Glomerular visceral epithelial cell (primary cell): ENCODE results near the gene ZDHHC8.

ENCODE experiments used
- DNase-seq: peaks from one replicate; pipeline ENCODE4 v3.0.0-alpha.2; 2016; ENCODE audit errors: extremely low spot score

Gene ZDHHC8

DNA sequence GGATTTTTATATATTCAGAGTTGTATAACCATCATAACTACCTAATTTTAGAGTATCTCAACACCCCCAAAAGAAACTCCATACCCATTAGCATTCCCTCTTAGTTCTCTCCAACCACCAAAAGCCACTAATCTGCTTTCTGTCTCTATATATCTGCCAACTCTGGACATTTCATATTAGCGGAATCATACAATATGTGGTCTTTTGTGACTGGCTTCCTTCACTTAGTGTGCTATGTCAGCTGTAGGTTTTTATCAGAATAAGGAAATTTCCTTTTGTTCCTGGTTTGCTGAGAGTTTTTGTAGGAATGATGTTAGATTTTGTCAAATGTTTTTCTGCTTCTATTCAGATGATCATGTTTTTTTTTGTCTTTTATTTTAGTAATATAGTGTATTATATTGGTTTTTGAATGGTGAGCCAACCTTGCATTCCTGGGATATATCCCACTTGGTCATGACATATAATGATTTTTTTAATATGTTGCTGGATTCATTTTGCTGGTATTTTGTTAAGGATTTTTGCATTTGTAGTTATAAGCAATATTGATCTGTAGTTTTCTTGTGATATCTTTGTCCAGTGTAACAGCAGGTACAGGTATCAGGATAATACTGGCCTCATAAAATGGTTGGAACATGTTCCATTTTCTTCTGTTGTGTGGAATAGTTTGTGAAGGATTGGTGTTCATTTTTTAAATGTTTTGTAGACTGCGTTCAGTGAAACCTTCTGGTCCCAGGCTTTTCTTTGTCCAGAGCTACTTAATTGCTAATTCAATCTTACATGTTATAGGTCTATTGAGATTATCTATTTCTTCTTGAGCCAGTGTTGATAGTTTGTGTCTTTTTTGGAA lies 34.8 kb upstream of the ZDHHC8 start:
- no peak for DNase-seq

DNA sequence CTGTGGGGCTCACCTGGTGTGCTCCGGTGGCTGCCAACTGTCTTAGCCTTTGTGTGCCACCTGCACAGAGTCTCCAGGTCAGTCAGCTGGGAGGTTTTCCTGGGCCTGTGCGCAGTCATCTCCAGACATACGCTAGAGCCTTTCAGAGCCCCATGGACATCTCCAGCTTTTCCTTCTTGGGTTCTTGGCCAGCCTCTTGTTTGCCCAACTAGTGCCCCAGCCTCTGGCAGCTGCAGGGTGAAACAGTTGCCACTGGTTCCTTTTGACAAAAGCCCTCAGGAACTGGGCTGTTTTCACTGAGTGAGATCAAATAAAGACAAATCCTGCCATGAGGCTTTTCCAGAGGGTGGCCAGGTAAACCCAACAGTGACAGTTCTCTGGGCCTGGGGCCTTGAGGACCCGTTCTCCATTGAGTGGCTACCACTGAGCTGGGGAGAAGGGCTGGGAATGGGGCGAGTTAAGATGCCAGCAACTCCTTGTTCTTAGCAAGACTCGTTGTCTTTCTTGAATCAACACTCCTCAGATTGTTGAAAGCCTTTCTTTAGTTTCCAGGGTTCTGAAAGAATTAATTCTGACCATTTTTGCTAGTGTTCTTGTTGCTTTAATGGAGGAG lies 32.4 kb upstream of the ZDHHC8 start:
- DNase-seq, result no peak

DNA sequence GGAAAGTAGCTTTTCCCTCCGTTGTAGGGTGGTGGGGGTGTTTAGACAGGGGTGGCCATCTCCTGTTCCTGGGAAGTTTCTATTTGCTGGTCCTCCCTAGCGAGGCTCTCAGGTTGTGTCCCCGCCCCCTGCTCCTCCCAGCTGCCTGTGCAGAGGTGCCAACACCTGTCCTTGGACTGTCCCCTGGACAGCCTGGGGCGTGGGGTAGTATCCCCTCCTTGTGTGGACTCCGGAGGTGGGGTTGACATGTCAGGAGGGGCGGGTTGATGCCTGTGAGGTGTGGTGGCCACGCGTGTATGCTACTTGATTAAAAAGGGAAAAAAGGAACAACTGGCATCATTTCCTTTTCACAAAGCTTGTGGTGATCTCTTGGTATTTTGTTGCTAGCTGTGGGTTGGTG lies 30.0 kb upstream of the ZDHHC8 start:
- no peak for DNase-seq

DNA sequence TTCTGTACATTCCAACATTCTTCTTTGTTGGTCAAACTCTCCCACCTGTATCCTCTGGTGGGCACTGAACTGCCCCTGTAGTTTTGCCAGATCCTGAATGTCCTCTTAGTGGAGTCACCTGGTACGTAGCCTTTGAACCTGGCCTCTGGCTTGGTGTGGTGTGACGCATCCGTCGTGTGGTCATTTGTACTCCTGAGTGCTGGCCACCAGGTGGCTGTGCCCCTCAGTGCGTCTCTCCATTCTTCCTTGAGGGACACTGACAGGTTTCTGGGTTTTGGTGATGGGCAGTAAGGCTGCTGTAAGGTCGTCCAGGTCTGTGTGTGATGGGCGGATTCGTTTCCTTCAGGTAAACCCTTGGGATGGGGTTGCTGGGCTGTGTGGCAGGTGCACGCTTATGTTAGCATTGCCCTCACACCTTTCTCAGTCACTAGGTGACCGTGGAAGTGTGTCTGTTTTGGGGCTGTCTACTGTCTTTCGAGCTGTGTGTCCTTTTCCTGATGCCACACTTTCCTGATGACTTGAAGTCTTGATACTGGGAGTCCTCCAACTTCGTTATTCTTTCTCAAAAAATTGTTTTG lies 29.3 kb upstream of the ZDHHC8 start:
- no peak for DNase-seq

DNA sequence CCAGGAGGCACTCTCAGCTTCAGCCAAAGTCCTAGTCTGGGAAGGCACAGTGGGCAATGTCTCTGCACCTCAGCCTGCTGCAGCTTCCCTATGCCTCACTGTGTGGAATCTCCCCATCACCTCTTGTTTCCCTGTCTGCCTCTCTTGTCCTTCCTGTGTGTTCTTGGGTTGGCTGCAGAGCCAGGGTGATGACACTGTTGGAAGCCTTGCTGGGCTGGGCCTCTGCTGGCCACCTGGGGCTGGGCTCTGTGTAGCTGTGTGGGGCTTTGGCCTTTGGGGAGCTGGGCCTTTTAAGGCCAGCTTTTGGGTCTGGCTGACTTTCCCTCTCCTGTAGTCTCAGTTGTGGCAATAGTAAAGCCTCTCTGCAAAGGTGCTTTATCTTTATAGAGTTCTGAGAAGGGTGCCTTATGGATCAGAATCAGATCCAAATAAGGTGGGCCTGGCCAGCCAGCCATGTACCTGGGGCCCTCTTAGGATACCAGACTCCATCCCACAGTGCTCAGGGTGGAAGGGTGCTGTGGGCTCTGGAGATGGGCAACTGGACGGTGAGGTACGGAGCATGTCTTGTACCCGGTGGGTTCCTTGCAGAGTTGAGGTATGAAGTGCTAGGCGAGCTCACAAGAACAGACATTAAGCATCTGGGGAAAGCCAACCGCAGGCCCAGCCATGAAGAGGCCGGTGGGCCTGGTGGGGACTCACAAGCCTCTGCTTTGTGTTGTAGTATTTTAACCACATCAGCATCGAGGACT lies 26.0 kb upstream of the ZDHHC8 start:
- no peak for DNase-seq

DNA sequence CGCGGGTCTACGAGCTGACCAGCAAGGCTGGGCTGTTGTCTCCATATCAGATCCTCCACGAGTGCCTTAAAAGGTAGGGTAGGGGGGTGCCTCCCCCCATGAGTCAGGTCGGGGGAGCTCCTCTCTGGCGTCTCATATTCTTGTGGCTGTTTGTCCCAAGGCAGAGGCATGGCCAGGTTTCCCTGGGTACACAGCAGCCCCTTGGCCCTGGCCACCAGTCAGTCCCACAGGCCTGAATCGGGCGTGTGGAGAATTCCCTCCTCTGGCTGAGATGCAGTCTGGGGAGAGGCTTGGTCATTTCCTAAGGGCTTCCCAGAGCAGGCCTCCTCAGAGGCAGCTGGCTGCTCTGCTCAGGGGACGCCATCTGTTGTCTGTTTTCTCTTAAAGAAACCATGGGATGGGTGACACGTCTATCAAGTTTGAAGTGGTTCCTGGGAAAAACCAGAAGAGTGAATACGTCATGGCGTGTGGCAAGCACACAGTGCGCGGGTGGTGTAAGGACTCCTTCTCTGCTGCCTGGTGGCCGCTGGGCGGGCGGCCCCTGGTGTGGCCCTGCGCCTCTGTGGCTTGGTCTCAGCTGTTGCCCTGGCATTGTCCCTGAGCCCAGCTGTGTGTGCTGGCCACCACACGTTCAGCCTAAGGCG lies 25.3 kb upstream of the ZDHHC8 start:
- DNase-seq, result no peak

DNA sequence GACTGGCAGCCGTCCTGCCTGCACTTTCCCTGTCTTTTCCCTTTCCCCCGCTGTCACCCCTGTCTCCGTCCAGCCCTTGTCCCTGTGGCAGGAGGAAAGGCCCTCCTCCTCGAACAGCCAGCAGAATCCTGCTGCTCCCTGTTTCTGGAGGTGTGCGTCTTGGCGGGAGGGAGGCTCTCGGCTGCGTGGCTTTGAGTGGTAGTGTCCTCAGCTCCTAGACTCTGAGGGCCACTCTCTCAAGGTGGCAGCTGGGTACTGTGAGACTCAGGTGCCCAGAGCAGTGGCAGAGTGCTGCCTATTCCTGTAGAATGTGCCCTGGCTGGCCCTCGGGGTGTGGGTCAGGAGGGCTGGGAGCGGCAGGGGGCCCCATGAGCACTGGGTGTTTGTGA lies 24.8 kb upstream of the ZDHHC8 start:
- no peak for DNase-seq

DNA sequence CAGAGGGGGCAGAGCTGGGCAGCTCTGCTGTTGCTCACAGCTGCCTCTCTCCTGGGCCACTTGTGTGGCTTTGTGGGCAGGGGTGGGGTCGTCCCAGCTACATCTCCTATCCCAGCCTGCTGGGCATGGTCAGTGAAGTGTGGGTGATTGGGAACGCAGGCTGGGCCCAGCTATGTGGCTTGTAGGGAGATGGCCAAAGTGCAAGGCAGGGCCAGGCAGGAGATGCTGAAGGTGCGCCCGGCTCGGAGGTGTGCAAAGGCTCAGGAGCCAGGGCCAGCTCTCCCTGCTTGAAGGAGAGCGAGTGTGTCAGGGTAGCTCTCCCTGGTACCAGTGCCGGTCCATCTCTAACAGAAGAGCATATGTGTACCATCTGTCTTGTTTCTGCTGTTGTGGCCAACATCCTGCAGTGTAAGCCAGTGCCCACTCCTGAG lies 24.1 kb upstream of the ZDHHC8 start:
- DNase-seq, result no peak

DNA sequence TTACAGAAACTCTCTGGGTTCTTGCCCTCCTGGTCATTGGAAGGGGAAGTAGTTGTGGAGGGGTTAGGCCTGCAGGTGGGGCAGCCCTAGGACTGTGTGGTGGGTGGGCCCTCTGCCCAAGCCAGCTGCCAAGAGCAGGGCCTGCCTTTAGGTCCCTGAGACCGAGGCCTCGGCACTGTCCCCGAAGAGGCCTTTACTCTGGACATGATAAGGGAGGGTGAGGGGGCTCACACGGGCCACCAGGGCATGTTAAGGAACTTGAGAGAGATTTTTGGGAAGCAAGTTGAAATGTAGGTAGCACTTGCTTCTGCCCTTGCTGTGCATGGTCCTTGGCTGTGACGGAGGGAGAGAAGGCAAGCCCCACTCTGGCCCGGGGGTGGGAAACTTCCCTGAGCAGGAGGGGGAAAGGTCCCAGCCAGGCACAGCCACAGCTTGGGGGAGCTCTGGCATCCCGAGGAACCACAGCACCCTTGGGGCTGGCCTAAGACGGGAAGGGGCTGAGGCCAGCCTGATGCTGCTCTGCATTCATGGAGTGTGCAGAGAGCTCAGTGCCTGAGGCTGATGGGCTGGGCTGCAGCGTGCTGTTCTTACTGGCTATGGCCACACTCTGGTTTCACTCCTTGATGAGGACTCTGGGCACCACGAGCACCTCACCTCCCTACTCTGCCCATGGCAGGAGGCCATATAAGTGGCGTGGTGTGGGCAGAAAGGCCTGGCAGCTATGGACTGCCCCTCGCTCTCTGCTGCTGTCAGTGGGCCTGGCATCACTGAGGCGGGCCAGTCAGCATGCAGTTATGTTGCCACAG lies 23.4 kb upstream of the ZDHHC8 start:
- no peak for DNase-seq

DNA sequence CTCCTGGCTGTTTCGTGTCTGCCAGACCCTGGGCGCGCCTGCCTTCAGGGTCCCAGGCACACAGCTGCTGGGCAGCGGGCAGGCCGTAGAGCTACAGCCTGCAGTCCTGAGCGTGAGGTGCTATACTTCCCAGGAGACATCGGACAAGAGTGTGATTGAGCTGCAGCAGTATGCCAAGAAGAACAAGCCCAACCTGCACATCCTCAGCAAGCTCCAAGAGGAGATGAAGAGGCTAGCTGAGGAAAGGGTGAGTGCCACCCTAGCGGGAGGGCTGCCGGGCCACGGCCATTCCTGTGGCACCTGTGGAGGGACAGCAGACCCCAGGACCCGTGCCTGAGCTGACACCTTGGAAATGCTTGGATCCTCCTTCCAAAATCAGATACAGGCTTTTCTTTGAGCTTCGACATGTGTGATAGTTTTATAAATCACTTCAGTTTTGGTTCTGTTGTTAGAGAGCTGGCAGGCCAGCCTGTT lies 22.8 kb upstream of the ZDHHC8 start:
- no peak for DNase-seq

DNA sequence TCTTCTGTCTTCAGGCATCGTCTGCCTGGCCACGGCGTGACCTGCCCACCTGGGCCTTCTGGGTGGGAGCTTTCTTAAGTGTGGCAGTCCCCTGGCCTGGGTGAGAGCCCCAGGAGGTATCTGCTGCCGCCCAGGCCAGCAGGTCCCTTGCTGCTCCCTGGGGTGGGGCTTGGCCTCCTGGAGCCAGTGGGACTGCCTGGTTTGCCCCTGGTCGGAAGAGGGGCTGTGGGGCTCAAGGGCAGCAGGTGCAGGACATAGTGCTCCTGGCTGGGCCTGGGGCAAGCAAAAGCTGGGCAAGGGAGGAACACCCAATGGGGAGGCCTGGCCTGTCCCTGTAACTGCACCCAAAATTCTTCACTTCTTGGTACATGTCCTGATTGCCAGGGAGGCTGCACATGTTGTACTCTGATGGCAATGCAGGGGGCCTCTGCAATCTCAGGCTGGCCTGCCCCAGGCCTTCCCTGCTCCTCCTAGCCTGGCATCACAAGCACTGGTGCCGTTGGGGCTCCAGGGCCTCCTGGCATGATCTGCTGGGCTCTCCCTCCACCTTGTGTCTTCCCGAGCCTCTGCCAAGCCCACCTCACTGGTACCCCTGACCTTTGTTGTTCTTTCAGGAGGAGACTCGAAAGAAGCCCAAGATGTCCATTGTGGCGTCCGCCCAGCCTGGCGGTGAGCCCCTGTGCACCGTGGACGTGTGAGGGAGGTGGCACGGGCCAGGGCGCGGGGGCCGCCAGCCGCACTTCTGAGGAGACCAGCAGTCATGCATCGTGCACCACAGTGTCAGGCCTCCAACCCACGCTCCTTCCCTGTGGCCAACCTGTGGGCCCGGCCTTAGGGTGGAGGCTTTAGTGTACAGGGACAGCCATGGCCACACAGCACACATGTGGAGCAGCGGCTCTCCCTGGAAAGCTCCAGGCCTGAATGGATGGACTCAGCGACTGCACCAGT lies 21.9 kb upstream of the ZDHHC8 start:
- DNase-seq, result no peak

DNA sequence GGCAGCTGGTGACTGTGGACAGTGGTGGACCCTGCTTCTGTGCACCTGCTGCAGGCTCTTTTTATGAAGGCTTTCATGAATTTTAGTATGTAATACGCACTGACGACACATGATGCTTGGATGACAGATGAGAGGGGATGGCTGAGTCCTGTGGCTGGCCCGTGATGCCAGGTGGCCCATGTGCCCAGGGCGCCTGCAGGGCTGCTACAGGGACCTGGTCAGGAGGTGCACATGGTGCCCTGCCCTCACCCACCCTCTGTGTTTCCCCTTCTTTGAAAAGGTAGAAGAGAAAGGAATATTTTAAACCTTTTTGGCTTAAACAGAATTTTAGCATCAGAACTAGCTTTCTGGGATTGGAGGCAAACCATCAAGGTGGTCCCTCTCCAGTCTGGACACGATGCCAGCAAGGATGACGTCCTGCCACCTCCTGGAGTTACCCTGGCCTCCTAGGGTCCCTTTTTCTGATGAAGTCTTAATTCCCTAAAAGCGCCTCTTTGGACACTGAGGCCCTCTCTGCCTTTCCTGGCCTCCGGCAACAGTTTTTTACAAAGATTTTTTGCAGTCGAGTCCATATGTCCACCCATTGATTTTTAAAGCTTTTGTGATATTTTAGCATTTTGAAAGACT lies 21.1 kb upstream of the ZDHHC8 start:
- no peak for DNase-seq

DNA sequence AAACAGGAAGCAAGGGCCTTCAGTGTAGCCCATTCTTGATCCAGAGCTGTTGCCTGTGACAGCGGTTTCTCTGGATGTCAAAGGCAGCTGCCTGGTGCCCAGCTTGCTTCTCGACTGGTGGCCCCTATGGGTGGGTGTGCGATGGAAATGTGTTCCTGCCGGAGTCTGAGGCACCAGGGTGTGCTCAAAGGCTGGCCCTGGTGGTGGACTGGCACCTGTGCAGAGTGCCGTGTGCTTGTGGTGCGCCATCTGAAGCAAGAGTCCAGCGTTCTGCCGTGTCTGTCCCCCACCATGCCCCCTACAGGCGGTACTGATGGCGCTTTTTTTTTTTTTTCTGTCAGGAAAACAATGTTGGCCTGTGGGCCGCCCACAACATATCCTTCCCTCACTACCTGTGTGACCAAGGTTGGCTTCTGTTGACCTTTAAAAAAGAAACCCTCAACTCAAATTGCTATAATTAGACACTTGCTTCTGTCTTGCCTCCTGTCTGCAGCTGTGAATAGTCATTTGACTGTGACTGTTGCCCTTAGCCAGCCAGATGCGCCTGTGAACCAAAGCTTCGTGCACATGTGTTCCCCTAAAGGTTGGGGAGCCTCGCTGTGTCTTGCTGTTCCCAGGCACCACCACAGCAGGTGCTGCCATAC lies 20.4 kb upstream of the ZDHHC8 start:
- peak; percentile 40 for DNase-seq

DNA sequence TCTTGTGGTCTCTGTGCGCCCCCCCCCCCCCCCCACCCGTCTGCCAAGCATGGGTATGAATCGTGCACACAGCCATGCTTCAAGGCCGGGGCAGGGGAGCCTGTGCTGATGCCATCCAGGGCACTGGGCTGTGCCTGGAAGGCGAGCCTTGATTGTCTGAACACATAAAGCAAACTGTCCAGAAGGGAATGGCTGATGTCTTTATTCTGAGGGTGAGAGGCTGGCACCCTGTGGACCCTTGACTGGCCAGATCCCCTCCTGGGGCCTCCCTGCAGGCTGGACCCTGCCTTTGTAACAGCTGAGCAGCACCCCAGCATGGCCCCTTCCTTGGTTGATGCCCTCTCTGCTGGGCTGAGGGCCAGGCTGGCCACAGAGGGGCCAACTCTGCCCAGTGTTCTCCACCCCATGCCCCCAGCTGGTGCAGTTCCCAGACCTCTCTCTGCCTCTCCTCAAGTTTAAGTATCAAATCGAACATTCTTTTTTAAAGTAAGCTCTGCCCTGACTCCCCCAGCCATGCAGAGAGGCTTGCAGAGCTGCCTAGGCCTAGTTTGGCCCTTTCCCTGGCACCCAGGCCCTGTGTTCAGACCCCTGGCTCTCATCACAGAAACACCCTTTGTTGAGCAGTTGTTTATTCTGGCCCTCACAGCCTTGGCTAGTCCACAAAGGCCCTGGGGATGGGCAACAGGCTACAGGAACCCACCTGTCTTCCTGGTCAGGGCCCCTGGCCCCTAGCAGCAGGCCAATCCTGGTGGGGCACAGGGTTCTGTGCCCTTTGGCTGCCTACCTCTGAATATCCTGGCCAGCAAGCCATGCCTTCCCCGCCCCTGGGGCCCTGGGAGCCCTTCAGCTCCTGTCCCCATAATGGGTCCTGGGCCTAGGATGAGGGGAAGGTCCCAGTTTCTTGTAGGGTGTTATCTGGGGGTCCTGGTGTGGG lies 19.6 kb upstream of the ZDHHC8 start:
- no peak for DNase-seq

DNA sequence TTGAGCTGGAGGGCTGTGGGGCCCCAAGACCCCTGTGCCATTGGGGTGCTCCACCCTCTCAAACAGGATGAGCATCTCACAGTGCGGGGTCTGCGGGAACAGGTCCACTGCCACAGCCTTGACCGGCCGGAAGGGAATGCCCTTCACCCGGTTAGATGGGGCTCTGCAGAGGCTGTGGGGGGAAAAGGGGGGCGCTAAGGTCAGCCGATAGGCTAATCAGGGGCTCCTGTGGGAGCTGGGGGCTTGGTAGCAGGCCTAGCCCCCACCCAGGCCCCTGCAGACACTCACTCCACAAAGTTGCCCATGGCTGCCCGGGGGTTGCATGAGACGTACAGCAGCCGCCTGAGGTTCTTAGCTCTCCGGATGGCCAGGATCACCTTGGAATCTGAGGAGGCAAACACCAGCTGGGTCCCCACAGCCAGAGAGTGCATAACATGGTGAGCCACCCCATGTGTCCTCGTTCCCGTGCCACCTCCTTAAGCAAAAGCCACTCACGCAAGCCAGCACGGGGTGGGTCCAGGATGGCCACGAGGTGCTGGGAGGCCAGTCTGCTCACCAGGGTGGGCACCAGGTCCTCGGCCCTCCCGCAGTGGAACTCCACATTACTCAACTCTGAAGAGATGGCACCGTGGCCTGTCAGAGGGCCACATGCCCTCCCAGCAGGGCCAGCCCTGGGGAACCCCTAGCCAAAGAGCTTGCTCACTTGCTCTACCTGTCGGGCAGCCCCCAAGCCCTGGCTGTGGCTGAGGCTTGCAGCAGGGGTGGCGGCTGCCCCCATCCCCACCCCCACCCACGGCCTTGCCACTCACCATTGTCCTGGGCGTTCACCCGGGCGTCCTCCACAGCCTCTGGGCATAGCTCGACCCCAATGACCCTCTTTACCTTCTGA lies 18.7 kb upstream of the ZDHHC8 start:
- no peak for DNase-seq

DNA sequence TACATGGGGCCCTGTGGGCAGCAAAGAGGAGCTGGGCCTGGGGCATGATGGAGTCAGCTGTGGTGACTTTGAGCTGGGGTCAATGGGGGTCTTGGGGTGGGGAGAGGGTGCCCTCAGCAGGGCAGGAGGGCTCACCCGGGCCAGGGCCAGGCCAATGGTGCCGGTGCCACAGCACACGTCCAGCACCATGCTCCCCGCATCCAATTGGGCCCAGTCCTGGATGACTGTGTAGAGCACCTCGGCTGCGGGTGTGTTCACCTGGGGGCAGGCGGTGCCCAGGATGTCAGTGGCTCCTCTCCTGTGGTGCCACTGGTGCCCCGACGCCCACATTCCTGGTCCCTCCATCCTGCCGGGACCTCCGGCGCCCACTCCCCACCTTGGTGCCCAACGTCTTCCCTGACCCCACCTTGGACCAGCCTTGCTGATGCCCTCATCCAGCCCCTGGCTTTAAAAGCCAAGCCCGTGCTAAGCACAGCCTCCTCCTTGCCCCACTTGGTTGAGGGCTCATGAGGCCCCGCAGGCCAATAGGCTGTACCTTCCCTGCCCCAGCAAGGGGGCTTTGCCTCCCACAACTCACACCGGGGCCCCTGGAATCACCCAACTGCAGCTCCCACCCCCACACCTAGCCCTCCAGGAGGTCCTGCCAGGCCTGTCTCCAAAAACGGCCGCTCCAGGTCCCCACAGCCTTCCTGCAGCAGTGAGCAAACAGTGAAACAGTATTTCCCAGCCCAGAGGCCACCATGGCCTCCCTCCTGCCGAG lies 17.9 kb upstream of the ZDHHC8 start:
- no peak for DNase-seq
